ENCODE measurements around the gene MAD1L1. TPM values are rescaled to one million over a fixed set of nuclear protein-coding genes. Genes with fewer than 3 reads are reported as not detected.

The MAD1L1 gene
- total and polyA plus RNA-seq, 2 of the 8 experiments (the other 6 are each of a cell fraction or from before 2014, with no cell fraction given), result 40.4 to 44.6 TPM

DNA sequence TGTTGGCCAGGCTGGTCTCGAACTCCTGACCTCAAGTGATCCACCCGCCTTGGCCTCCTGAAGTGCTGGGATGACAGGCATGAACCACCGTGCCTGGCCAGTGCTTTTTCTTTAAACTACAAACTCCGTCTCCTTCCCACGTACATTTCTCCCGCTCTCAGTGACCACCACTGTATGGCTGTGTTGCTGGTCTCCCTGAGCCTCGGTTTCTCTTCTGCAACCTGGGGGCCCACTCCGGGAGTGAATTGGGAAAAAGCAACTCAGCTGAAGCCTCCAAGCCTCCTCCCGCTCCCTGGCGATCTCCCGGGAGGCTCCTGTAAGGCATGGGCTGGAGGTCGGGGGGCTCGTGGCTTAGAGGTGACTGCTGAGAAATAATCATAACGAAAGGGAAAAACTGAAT is 426.4 kb downstream of the MAD1L1 start:
- H3K79me2 ChIP-seq (ENCODE audit: control insufficient read depth in 1 of 2, insufficient read depth in 2 of 2, low read length in 2 of 2), result no peaks in the 10 kb centered on the region
- no peaks in the 10 kb centered on the region; a peak in 1 of 7 replicates for H3K27me3 ChIP-seq (replicated peaks in 1 of 4; ENCODE audit: control insufficient read depth in 3 of 4, extremely low read depth in 1 of 4, insufficient read depth in 3 of 4, low read length in 3 of 4)
- H3K4me3 ChIP-seq (ENCODE audit: extremely low read depth in 1 of 4, insufficient read depth in 2 of 4, low read depth in 3 of 4, low read length in 4 of 4), result no peak overlapping the region
- no peak overlapping the region for H2BK15ac ChIP-seq (ENCODE audit: low read length)
- no peak overlapping the region for H2BK120ac ChIP-seq (replicated peaks; ENCODE audit: low read depth, low read length)
- H3K23me2 ChIP-seq (ENCODE audit: low read depth, low read length), result no peaks in the 10 kb centered on the region
- H2AFZ ChIP-seq (ENCODE audit: low read length), result no peak overlapping the region
- H3K4me1 ChIP-seq (replicated peaks in 1 of 4; ENCODE audit: control insufficient read depth in 3 of 4, insufficient read depth in 4 of 4, low read length in 3 of 4), result no peaks in the 10 kb centered on the region
- ChIA-PET CTCF (ENCODE audit: partially characterized antibody) (no interaction called here), POLR2A (ENCODE audit: partially characterized antibody) (no interaction called here)
- H3K18ac ChIP-seq (ENCODE audit: extremely low read depth, low read length), result no peak overlapping the region
- H3K36me3 ChIP-seq (ENCODE audit: control insufficient read depth in 2 of 4, insufficient read depth in 4 of 4, low read length in 3 of 4), result no peaks in the 10 kb centered on the region
- WGBS, 2 experiments (ENCODE audit: extremely low coverage in 1 of 2, insufficient coverage in 1 of 2, insufficient read length in 1 of 2, insufficient replicate concordance in 2 of 2, low coverage in 1 of 2, low lambda C conversion rate in 2 of 2, missing lambda C conversion rate in 1 of 2), result 88% methylated on average over 14 of the region's 14 CpGs; no CpG with 5 or more reads in 1 of the 2 experiments
- H2AK5ac ChIP-seq (ENCODE audit: low read depth, low read length), result no peak overlapping the region
- peaks cover 2 to 6% of the 10 kb centered on the region in 2 experiments; a peak in 2 of 4 replicates for H3K9me3 ChIP-seq (ENCODE audit: insufficient read depth in 2 of 2, low read depth in 1 of 2, low read length in 1 of 2)
- H2BK20ac ChIP-seq (ENCODE audit: low read length), result no peak overlapping the region
- H2BK5ac ChIP-seq (ENCODE audit: low read depth, low read length), result no peak overlapping the region
- no peak overlapping the region for H3K27ac ChIP-seq (ENCODE audit: low read depth, low read length)
- H3K4me2 ChIP-seq (ENCODE audit: insufficient read depth in 1 of 2, low read depth in 2 of 2, low read length in 2 of 2), result no peak overlapping the region
- FAIRE-seq, result no peak
- no peak for DNase-seq (ENCODE audit: low read depth in 1 of 2, low spot score in 2 of 2)
- peaks cover 0 to under 1% of the 10 kb centered on the region in 2 experiments for H4K20me1 ChIP-seq (replicated peaks in 1 of 2; ENCODE audit: control insufficient read depth in 1 of 2, insufficient read depth in 2 of 2, low read length in 2 of 2)
- no peaks in the 10 kb centered on the region for H3K79me1 ChIP-seq (ENCODE audit: low read depth, low read length)
- TF ChIP-seq TBP (IDR thresholded peaks at IDR 0.05; ENCODE audit: low read depth, low read length), result no peak
- H3K9ac ChIP-seq (replicated peaks in 1 of 4; ENCODE audit: extremely low read depth in 1 of 4, low read depth in 3 of 4, low read length in 3 of 4), result no peak overlapping the region
- no peak overlapping the region for H4K8ac ChIP-seq (ENCODE audit: extremely low read depth, insufficient read depth, low read length)
- H3K4ac ChIP-seq (replicated peaks; ENCODE audit: insufficient read length, low read depth, low read length), result no peak overlapping the region
- H3K56ac ChIP-seq (replicated peaks; ENCODE audit: insufficient read length, low read depth, low read length), result no peak overlapping the region
- H2BK12ac ChIP-seq (ENCODE audit: low read depth, low read length), result no peak overlapping the region
- H4K5ac ChIP-seq (ENCODE audit: insufficient read length, low read depth, low read length), result no peak overlapping the region
- H3K14ac ChIP-seq (ENCODE audit: insufficient read length), result no peak overlapping the region
- no peak overlapping the region for H4K91ac ChIP-seq (replicated peaks; ENCODE audit: insufficient read length, low read length)
- H3K23ac ChIP-seq (ENCODE audit: insufficient read length), result no peak overlapping the region
